Posterior cingulate gyrus (tissue), 11 donors: ENCODE data around the gene SEMA3B.
"Not testable (repeated sequence)": the region's sequence is repeated elsewhere in the genome, so short reads cannot be mapped to it uniquely, and the experiment has no call there.

Source experiments
- DNase-seq, 10 donors: peaks; one replicate each; pipeline versions ENCODE4 v3.0.0 to v3.0.0-alpha.2; 2020 to 2021; ENCODE audit warnings: mixed read lengths in 3 of 10
- intact Hi-C: fragments of 100-400 bp; cut with DNase I; formaldehyde crosslinking; loops from one replicate; pipeline ENCODE4 v1.15.1; 2023

Gene SEMA3B

DNA sequence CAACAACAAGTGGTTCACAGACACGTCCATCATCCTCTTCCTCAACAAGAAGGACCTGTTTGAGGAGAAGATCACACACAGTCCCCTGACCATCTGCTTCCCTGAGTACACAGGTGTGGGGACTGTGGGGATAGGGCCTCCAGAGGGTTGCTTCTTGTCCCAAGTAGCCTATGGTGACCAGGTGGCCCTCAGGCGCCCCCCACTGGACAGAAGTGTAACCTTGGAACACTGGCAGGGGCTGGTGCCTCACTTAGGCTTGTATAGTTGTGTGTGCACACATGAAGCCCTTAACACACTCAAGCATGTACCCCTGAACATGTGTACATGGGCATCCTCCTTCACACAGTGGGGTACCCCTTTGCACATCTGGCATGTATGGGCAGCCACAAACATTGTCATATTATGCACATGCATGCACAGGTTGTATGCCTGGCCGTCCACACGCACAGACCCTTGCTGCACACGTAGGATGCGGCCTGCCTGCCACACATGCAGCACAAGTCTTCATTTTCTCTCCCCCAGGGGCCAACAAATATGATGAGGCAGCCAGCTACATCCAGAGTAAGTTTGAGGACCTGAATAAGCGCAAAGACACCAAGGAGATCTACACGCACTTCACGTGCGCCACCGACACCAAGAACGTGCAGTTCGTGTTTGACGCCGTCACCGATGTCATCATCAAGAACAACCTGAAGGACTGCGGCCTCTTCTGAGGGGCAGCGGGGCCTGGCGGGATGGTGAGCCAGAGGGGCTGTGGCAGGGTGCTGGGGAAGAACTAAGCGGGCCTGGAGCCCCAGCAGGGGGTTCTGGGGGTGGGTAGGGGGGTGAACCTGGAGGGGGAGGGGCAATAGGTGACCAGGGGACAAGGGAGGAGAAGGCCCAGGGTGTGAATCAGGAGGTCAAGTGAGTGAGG, 11.7 kb upstream of the SEMA3B start:
- peak in 2 of 10 donors; percentile 40 to 67 for DNase-seq
- intact Hi-C loops = no loop called here

DNA sequence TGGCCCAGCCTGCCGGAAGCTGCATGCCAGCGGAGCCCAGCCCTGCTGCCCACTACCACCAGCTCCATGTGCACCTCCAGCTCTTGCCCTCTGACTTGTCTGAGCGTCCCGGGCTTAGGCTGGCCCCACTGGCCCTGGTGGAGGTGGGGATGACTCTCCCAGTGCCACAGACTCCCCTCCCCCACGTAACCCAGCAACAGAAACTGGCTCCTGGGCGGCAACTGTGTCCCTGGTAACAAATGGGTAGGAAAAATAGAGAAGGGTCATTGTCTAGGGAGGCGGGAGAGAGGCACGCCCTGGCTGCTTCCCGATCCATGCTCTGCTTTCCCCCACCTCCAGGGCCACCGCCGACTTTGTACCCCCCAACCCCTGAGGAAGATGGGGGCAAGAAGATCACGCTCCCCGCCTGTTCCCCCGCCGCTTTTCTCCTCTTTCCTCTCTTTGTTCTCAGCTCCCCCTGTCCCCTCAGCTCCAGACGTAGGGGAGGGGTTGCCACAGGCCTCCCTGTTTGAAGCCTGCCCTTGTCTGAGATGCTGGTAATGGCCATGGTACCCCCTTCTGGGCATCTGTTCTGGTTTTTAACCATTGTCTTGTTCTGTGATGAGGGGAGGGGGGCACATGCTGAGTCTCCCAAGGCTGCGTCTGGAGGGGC, 10.8 kb upstream of the SEMA3B start:
- intact Hi-C loops = no loop called here
- DNase-seq = peak in 2 of 10 donors; percentile 27 to 83

GRCh38 chr3:50258979-50259378, 10.0 kb upstream of the SEMA3B start:
- intact Hi-C loops = no loop called here
- peak in 2 of 10 donors; percentile 22 to 86 for DNase-seq

- intact Hi-C loops = loop anchor here (1.0 kb wide), 1 partner anchor 13 kb away; no protein-coding TSS in a partner anchor
Measured at GRCh38 chr3:50259432-50260026, 9.4 kb upstream of the SEMA3B start.

DNA sequence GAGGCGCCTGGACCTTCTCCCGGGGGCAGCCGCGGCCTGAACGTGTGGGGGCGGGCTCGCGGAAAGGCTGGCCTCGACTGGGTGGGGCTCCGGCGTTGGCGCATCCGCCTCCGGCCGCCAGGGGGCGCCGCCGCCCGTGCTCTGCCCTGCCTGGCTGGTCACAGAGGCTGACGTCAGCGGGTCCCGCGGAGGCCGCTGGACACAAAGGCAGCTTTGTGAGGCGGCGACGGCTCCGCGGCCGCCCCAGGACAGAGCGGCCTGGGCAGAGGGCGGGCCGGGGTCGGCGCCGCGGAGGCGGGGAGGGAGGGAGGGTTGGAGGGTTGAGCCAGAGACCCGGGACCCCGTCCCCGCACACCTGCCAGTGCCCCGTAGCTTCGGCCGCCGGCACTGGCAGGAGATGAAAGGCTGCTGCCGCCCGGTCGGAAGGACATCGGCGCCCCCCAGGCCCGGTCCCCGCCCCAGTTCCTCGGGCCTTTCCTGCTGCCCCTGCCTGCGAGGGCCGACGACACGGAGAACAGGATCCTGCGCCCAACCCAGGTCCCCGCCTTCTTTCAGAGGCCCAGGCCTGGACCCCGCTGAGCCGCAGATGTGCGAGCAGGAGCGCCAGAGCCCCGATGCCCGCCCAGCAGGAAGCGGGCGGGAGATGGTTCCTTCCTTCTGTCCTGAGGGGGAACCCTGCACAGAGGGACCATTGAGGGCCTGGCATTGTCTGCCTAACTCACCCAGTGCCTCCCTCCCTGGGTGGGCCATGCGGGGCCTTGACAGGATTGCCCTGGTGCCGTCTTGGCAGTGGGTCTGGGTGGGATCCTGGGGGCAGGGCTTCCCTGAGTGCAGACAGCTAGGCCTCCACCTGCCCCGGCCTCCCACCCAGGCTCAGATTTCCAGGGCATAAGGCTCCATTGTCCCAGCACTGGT, 8.7 kb upstream of the SEMA3B start:
- peak; percentile 91 to 99 (median 94) for DNase-seq
- intact Hi-C loops = loop anchor here (1.0 kb wide), 1 partner anchor 12 kb away; no protein-coding TSS in a partner anchor

More at GRCh38 chr3:50259432-50260026, 9.4 kb upstream of the SEMA3B start:
- DNase-seq = peak in 2 of 10 donors; percentile 21 to 85

DNA sequence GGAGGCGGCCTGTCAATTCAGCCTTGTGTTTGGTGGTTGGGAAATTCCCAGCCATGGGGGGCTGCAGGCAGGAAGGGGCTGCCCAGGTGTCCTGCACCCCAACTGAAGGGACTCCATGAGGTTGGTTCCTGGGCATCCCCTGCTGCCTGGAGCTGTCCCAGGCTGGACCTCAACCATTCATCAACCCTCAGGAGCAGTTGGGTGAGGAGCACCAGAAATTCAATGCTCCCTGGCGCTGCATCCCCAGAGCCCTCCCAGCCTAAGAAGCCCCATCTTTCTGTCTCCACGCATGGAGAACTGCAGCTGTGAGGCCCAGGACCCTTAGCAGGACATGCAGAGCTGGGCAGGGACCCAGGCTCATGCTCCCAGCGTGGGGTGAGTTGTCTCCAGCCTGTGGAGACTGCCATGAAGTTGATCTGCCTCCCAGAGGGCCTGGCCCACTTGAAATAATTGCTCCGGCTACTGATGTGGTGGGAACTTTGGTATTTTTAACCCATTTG, 8.0 kb upstream of the SEMA3B start:
- DNase-seq = peak in 1 of 10 donors; percentile 83
- intact Hi-C loops = loop anchor here (1.0 kb wide), 1 partner anchor 11 kb away; no protein-coding TSS in a partner anchor

DNA sequence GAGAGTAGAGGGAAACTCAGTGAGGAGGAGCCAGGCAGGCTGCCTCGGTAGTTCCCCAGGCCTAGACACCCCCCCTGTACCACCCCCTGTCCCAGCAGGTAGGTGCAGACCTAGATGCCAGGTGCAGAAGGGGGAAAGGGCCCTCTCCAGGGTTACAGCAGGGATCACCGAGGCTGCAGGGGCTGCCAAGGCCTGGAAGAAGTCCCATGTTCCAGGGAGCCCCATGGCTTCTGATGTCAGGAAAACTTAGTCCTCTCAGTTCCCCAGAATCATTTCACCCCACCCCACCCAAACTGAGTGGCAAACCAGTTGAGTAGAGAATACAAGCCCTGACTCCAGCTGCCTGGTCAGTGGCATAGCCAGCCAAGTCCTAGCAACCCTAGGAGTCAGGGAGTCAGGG, 7.4 kb upstream of the SEMA3B start:
- intact Hi-C loops = no loop called here
- no peak for DNase-seq

GRCh38 chr3:50262200-50262599, 6.7 kb upstream of the SEMA3B start:
- intact Hi-C loops, DNase-seq: not testable (repeated sequence)

DNA sequence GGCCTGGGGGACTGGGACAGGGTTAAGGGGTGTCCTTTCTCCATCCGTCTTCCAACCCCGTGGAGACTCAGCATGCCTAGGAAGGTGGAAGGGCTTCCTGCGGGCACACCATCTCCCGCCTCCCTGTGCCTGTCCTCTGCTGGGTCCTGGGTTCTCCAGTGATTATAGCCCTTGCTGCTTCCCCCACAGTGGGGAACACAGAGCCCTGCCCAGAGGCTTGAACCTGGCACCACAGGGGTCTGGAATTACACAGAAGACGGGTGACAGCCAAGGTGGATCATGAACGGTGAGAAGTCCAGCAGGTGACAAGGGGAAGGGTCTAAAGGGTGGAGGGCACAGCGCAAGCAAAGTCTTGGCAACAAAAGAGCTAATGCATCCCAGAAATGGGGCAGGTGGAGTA, 6.2 kb upstream of the SEMA3B start:
- no peak for DNase-seq
- intact Hi-C loops = no loop called here

GRCh38 chr3:50263478-50264382, 5.2 kb upstream of the SEMA3B start:
- DNase-seq = no peak
- intact Hi-C loops = no loop called here

DNA sequence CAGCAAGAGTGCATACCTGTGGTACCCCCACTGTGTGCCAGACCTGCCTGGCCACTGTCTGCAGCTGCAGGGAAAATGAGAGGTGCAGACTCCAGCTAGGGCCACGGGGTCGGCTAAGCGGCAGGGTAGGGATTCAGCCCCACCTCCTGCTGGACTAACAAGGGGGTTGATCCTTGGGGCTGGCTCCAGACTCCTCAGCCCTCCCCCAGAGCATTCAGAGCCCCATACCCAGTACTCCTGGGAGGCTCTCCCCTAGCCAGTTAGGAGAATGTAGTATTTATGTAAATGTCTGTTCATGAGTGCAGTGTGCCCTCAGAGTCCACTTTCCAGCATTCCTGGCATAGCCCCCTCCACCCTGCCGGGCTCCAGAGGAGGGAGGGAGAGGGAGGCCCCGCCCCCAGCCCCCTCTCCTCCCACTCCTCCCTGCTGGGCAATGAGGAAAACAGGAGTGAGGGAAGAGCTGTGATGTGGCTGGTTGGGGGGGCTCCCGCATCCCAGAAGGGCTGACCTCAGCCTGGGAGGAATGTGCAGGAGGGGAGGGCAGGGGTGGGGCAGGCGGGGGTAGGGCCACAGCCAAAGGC, 4.5 kb upstream of the SEMA3B start:
- intact Hi-C loops = no loop called here
- DNase-seq = peak in 9 of 10 donors; percentile 57 to 96 (median 71)

- intact Hi-C loops = no loop called here
- DNase-seq = peak in 1 of 10 donors; percentile 25
Measured at GRCh38 chr3:50264964-50265485, 3.9 kb upstream of the SEMA3B start.

GRCh38 chr3:50265571-50265970, 3.4 kb upstream of the SEMA3B start:
- intact Hi-C loops = no loop called here
- DNase-seq = no peak

GRCh38 chr3:50266017-50266416, 2.9 kb upstream of the SEMA3B start:
- intact Hi-C loops = no loop called here
- DNase-seq = no peak

DNA sequence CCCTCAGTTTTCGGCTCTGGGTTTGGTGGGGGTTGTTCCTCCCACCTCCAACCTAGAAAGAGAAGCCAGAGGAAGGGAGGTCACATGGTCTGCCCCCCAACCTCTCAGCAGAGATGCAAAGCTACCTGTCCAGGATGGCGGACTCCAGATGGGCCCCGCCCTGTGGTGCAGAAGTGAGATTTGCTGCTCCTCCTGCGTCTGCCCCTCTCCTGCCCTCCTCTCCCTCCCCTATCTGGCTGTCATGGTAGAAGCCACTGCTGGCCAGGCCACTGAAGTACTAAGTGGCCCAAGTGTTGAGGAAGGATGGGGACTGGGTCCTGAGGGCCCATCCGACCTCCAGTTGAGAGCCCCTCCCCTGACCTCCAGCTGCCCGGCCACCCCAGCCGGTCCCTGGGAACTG, 2.1 kb upstream of the SEMA3B start:
- intact Hi-C loops = no loop called here
- no peak for DNase-seq

GRCh38 chr3:50267280-50267913, 1.6 kb upstream of the SEMA3B start:
- intact Hi-C loops = no loop called here
- DNase-seq = peak; percentile 62 to 96 (median 68)

- intact Hi-C loops = no loop called here
- peak in 1 of 10 donors; percentile 38 for DNase-seq
Measured at GRCh38 chr3:50268276-50268675, 671 bp upstream of the SEMA3B start.

DNA sequence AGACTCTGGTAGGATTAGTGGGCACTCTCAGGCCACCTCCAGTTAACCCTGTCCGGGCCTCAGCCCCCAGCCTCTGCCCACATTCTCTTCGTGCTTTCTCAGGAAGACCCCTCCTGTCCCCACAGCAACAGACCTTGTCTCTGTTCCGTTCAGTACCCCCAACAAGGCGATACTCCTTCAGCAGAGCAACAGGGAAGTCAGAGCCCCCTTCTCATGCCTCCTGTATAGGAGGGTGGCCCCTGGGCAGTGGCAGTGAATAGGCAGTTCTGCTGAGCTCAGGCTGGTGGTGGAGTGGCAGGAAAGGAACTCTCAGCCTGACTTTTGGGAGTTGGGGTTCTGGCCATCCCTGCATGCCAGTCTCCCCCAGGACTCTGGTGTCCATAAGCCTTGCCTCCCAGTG, 513 bp downstream of the SEMA3B start:
- intact Hi-C loops = no loop called here
- no peak for DNase-seq
